ENCODE data around the gene PFKP. TPM values are rescaled to one million over a fixed set of nuclear protein-coding genes. Genes with fewer than 3 reads are reported as not detected.

Gene PFKP
- total RNA-seq, 4 donors from 2014 or later = 54.9 to 79.3 (median 65.5) TPM

- TF ChIP-seq CTCF (IDR thresholded peaks at IDR 0.05) = no peak
- no peak for TF ChIP-seq POLR2A (IDR thresholded peaks at IDR 0.05)
- 61 to 67% methylated on average over 4 of the region's 4 CpGs for WGBS, 2 donors
- H3K4me3 ChIP-seq (ENCODE audit: low read depth, poor library complexity, severe bottlenecking) = no peak overlapping the region
- no peak for DNase-seq (ENCODE audit: low spot score in 2 of 2)
- intact Hi-C loops (cut with DNase I; ENCODE audit: low total_unique reads) = no loop called here
Measured at GRCh38 chr10:3034616-3035015, 32.7 kb upstream of the PFKP start.

- TF ChIP-seq CTCF (IDR thresholded peaks at IDR 0.05) (no peak), POLR2A (IDR thresholded peaks at IDR 0.05) (no peak)
- WGBS, 2 donors = 63 to 65% methylated on average over 8 of the region's 8 CpGs
- DNase-seq (ENCODE audit: low spot score in 2 of 2) = no peak
- intact Hi-C loops (cut with DNase I; ENCODE audit: low total_unique reads) = no loop called here
- H3K4me3 ChIP-seq (ENCODE audit: low read depth, poor library complexity, severe bottlenecking) = no peak overlapping the region
Measured at GRCh38 chr10:3036155-3037021, 31.0 kb upstream of the PFKP start.

- no peak overlapping the region for H3K4me3 ChIP-seq (ENCODE audit: low read depth, poor library complexity, severe bottlenecking)
- DNase-seq (ENCODE audit: low spot score in 2 of 2) = no peak
- intact Hi-C loops (cut with DNase I; ENCODE audit: low total_unique reads) = no loop called here
- TF ChIP-seq POLR2A (IDR thresholded peaks at IDR 0.05) = no peak
- TF ChIP-seq CTCF (IDR thresholded peaks at IDR 0.05) = no peak
- WGBS, 2 donors = 89% methylated on average over 4 of the region's 4 CpGs
Measured at GRCh38 chr10:3037182-3037581, 30.2 kb upstream of the PFKP start.

- no peak overlapping the region for H3K4me3 ChIP-seq (ENCODE audit: low read depth, poor library complexity, severe bottlenecking)
- TF ChIP-seq POLR2A (IDR thresholded peaks at IDR 0.05) = no peak
- TF ChIP-seq CTCF (IDR thresholded peaks at IDR 0.05) = no peak
- no peak for DNase-seq (ENCODE audit: low spot score in 2 of 2)
- WGBS, 2 donors = 69 to 86% methylated on average over 1 of the region's 1 CpG
- intact Hi-C loops (cut with DNase I; ENCODE audit: low total_unique reads) = no loop called here
Measured at GRCh38 chr10:3040069-3040468, 27.3 kb upstream of the PFKP start.

GRCh38 chr10:3042589-3042988 is 24.8 kb upstream of the PFKP start:
- TF ChIP-seq CTCF (IDR thresholded peaks at IDR 0.05) (no peak), POLR2A (IDR thresholded peaks at IDR 0.05) (no peak)
- no peak overlapping the region for H3K4me3 ChIP-seq (ENCODE audit: low read depth, poor library complexity, severe bottlenecking)
- no peak for DNase-seq (ENCODE audit: low spot score in 2 of 2)
- intact Hi-C loops (cut with DNase I; ENCODE audit: low total_unique reads) = no loop called here
- WGBS, 2 donors = 77 to 80% methylated on average over 10 of the region's 10 CpGs

All from lower leg skin (tissue), 4 donors.